DOHH2 (cell line): ENCODE measurements around the gene ARMCX1.

Source experiments
- H3F3A ChIP-seq: fragments of 200-600 bp; sonication (generic), shearing (Covaris generic); 2 replicates; pipeline ENCODE4 v1.6.0; 2016; ENCODE audit warnings: antibody characterized with exemption, mild to moderate bottlenecking; ENCODE audit not compliant: control insufficient read depth, insufficient read depth
- H3K27ac ChIP-seq: fragments of 200-600 bp; sonication (generic); 2 replicates; pipeline ENCODE4 v1.5.1; 2014; ENCODE audit warnings: low read depth, mild to moderate bottlenecking, low read length, moderate library complexity
- H3K27me3 ChIP-seq: fragments of 200-600 bp; sonication (generic); 2 replicates; pipeline ENCODE4 v1.6.1; 2014; ENCODE audit warnings: mild to moderate bottlenecking, low read length, mixed read lengths; ENCODE audit not compliant: control insufficient read depth
- H3K36me3 ChIP-seq: fragments of 200-600 bp; sonication (generic); 2 replicates; pipeline ENCODE4 v1.6.1; 2014; ENCODE audit warnings: mild to moderate bottlenecking, low read length, moderate library complexity, mixed read lengths; ENCODE audit not compliant: control insufficient read depth
- H3K4me1 ChIP-seq: fragments of 200-600 bp; sonication (generic); 2 replicates; pipeline ENCODE4 v1.6.1; 2014; ENCODE audit warnings: mild to moderate bottlenecking, low read length, mixed read lengths; ENCODE audit not compliant: control insufficient read depth
- H3K4me2 ChIP-seq: fragments of 200-600 bp; sonication (generic); 2 replicates; pipeline ENCODE4 v1.6.0; 2014; ENCODE audit warnings: mild to moderate bottlenecking, low read length, moderate library complexity
- H3K4me3 ChIP-seq: fragments of 200-600 bp; sonication (generic); 2 replicates; pipeline ENCODE4 v1.5.1; 2014; ENCODE audit warnings: mild to moderate bottlenecking, low read length, mixed read lengths
- H3K79me2 ChIP-seq: fragments of 200-600 bp; sonication (generic); 2 replicates; pipeline ENCODE4 v1.6.1; 2014; ENCODE audit warnings: mild to moderate bottlenecking, low read length, mixed read lengths; ENCODE audit not compliant: control insufficient read depth
- H3K9me2 ChIP-seq: fragments of 200-600 bp; sonication (generic); replicated peaks from 2 replicates; pipeline ENCODE4 v1.6.1; 2014; ENCODE audit warnings: mild to moderate bottlenecking, low read length, mixed read lengths; ENCODE audit not compliant: control insufficient read depth
- H3K9me3 ChIP-seq: fragments of 200-600 bp; sonication (generic); 2 replicates; pipeline ENCODE4 v1.6.1; 2014; ENCODE audit warnings: antibody characterized with exemption, low read length, mixed read lengths; ENCODE audit not compliant: control insufficient read depth, insufficient read depth
- H4K20me1 ChIP-seq: fragments of 200-600 bp; sonication (generic); 2 replicates; pipeline ENCODE4 v1.6.0; 2014; ENCODE audit warnings: low read depth, mild to moderate bottlenecking, antibody characterized with exemption, low read length, moderate library complexity; ENCODE audit not compliant: control insufficient read depth, insufficient read depth
- CTCF ChIP-seq: fragments of 200-600 bp; sonication (generic); IDR thresholded peaks from one replicate; pipeline ENCODE4 v1.5.1; 2014; ENCODE audit warnings: antibody characterized with exemption, mild to moderate bottlenecking, low read depth, low read length; ENCODE audit not compliant: poor library complexity, severe bottlenecking
- EZH2phosphoT487 ChIP-seq: fragments of 200-600 bp; sonication (generic); IDR thresholded peaks from 2 replicates; pipeline ENCODE4 v1.6.1; 2017; ENCODE audit warnings: borderline replicate concordance, mild to moderate bottlenecking, antibody characterized with exemption, low read length, moderate library complexity, mixed read lengths

The ARMCX1 gene

GRCh38 chrX:101530944-101531343 is 19.4 kb upstream of the ARMCX1 start:
- H3K4me2 ChIP-seq, result no peak overlapping the region
- no peak overlapping the region for H3K4me3 ChIP-seq
- H3K79me2 ChIP-seq, result no peaks in the 10 kb centered on the region
- no peaks in the 10 kb centered on the region for H3K27me3 ChIP-seq
- H3F3A ChIP-seq, result no peaks in the 10 kb centered on the region
- TF ChIP-seq EZH2phosphoT487 (no peak), CTCF (no peak)
- no peaks in the 10 kb centered on the region for H3K9me2 ChIP-seq
- no peaks in the 10 kb centered on the region for H3K4me1 ChIP-seq
- no peaks in the 10 kb centered on the region for H3K36me3 ChIP-seq
- no peak overlapping the region for H3K27ac ChIP-seq
- H4K20me1 ChIP-seq, result no peaks in the 10 kb centered on the region
- H3K9me3 ChIP-seq, result no peaks in the 10 kb centered on the region

GRCh38 chrX:101539116-101539515 is 11.2 kb upstream of the ARMCX1 start:
- no peaks in the 10 kb centered on the region for H3F3A ChIP-seq
- no peaks in the 10 kb centered on the region for H3K79me2 ChIP-seq
- H3K36me3 ChIP-seq, result no peaks in the 10 kb centered on the region
- no peaks in the 10 kb centered on the region for H3K9me3 ChIP-seq
- TF ChIP-seq EZH2phosphoT487 (no peak), CTCF (no peak)
- no peak overlapping the region for H3K27ac ChIP-seq
- H3K27me3 ChIP-seq, result no peaks in the 10 kb centered on the region
- H3K4me3 ChIP-seq, result no peak overlapping the region
- no peak overlapping the region for H3K4me2 ChIP-seq
- no peaks in the 10 kb centered on the region for H4K20me1 ChIP-seq
- no peaks in the 10 kb centered on the region for H3K9me2 ChIP-seq
- no peaks in the 10 kb centered on the region for H3K4me1 ChIP-seq

GRCh38 chrX:101550751-101551379 is 518 bp downstream of the ARMCX1 start:
- no peak overlapping the region for H3K27ac ChIP-seq

More at GRCh38 chrX:101550751-101551379, 518 bp downstream of the ARMCX1 start:
- Histone ChIP-seq H3K9me3 (no peaks in the 10 kb centered on the region), H3K9me2 (no peaks in the 10 kb centered on the region), H4K20me1 (no peaks in the 10 kb centered on the region), H3K27me3 (no peaks in the 10 kb centered on the region), H3F3A (no peaks in the 10 kb centered on the region), H3K4me2 (no peak overlapping the region), H3K4me3 (no peak overlapping the region), H3K36me3 (no peaks in the 10 kb centered on the region), H3K4me1 (no peaks in the 10 kb centered on the region), H3K79me2 (no peaks in the 10 kb centered on the region)
- TF ChIP-seq EZH2phosphoT487 (no peak), CTCF (no peak)
